H1 (cell line): ENCODE measurements around the gene HTR4. TPM values are rescaled to one million over a fixed set of nuclear protein-coding genes. Genes with fewer than 3 reads are reported as not detected.

ENCODE experiments used
- CTCF ChIA-PET: fragments of 300-600 bp; sonication (Branson Sonifier 250); formaldehyde crosslinking; loops from one replicate; lab custom pipeline; 2021; ENCODE audit not compliant: partially characterized antibody; lab: Charles Lee
- POLR2A ChIA-PET: fragments of 300-600 bp; sonication (Branson Sonifier 250); formaldehyde crosslinking; loops from one replicate; lab custom pipeline; 2021; ENCODE audit warnings: inconsistent platforms; ENCODE audit not compliant: partially characterized antibody; lab: Charles Lee
- DNase-seq, 2 experiments: peaks; one replicate each; pipeline versions ENCODE4 v3.0.0 to v3.0.0-alpha.2; 2010 to 2022; ENCODE audit warnings: low spot score in 2 of 2, low read depth in 1 of 2, mixed read lengths in 1 of 2
- FAIRE-seq: peaks from 2 replicates; lab custom pipeline; 2011; peaks lifted over from hg19 to GRCh38; lab: Jason Lieb, UNC
- H2AFZ ChIP-seq: 2 replicates; pipeline ENCODE4 v1.8.1; 2012; ENCODE audit warnings: low read length, inconsistent platforms
- H2AK5ac ChIP-seq: 2 replicates; pipeline ENCODE4 v1.6.1; 2013; ENCODE audit warnings: low read depth, low read length
- H2BK120ac ChIP-seq: replicated peaks from 2 replicates; pipeline ENCODE3; 2013; ENCODE audit warnings: low read depth, low read length, inconsistent platforms
- H2BK12ac ChIP-seq: 2 replicates; pipeline ENCODE4 v1.6.1; 2013; ENCODE audit warnings: low read depth, low read length
- H2BK15ac ChIP-seq: 2 replicates; pipeline ENCODE4 v1.6.1; 2013; ENCODE audit warnings: low read length
- H2BK20ac ChIP-seq: 2 replicates; pipeline ENCODE4 v1.6.1; 2013; ENCODE audit warnings: low read length
- H2BK5ac ChIP-seq: 2 replicates; pipeline ENCODE4 v1.6.1; 2013; ENCODE audit warnings: low read depth, low read length
- H3K14ac ChIP-seq: 2 replicates; pipeline ENCODE4 v1.6.1; 2013; ENCODE audit warnings: inconsistent platforms; ENCODE audit not compliant: insufficient read length
- H3K18ac ChIP-seq: 2 replicates; pipeline ENCODE4 v1.6.1; 2013; ENCODE audit warnings: low read length; ENCODE audit errors: extremely low read depth
- H3K23ac ChIP-seq: 2 replicates; pipeline ENCODE4 v1.6.1; 2013; ENCODE audit warnings: inconsistent platforms; ENCODE audit not compliant: insufficient read length
- H3K23me2 ChIP-seq: 2 replicates; pipeline ENCODE4 v1.6.1; 2013; ENCODE audit warnings: low read depth, low read length
- H3K27ac ChIP-seq: 2 replicates; pipeline ENCODE4 v1.6.1; 2011; ENCODE audit warnings: low read depth, low read length, inconsistent platforms
- H3K27me3 ChIP-seq, 4 experiments: replicated peaks in 1 of 4; 1 replicate in 1 of 4; 2 replicates in 3 of 4; pipeline versions ENCODE4 v1.6.1 to v1.8.1; 2011 to 2013; ENCODE audit warnings: low read length in 3 of 4, mild to moderate bottlenecking in 3 of 4, inconsistent platforms in 2 of 4, mixed read lengths in 2 of 4, moderate library complexity in 1 of 4; ENCODE audit not compliant: control insufficient read depth in 3 of 4, insufficient read depth in 3 of 4; ENCODE audit errors: extremely low read depth in 1 of 4
- H3K36me3 ChIP-seq, 4 experiments: 2 replicates each; pipeline versions ENCODE4 v1.6.1 to v1.8.1; 2011 to 2013; ENCODE audit warnings: mild to moderate bottlenecking in 4 of 4, low read length in 3 of 4, moderate library complexity in 2 of 4, control low read depth in 1 of 4, inconsistent platforms in 1 of 4; ENCODE audit not compliant: insufficient read depth in 4 of 4, control insufficient read depth in 2 of 4
- H3K4ac ChIP-seq: replicated peaks from 2 replicates; pipeline ENCODE3; 2013; ENCODE audit warnings: low read length, low read depth, mixed read lengths, inconsistent platforms; ENCODE audit not compliant: insufficient read length
- H3K4me1 ChIP-seq, 4 experiments: replicated peaks in 1 of 4; 1 replicate in 1 of 4; 2 replicates in 3 of 4; pipeline versions ENCODE4 v1.6.1 to v1.8.1; 2011 to 2013; ENCODE audit warnings: low read length in 3 of 4, inconsistent platforms in 2 of 4, mixed read lengths in 1 of 4; ENCODE audit not compliant: insufficient read depth in 4 of 4, control insufficient read depth in 3 of 4
- H3K4me2 ChIP-seq, 2 experiments: 2 replicates each; pipeline versions ENCODE4 v1.6.1 to v1.8.1; 2011 to 2013; ENCODE audit warnings: low read depth in 2 of 2, low read length in 2 of 2, control low read depth in 1 of 2, inconsistent platforms in 1 of 2, mild to moderate bottlenecking in 1 of 2; ENCODE audit not compliant: insufficient read depth in 1 of 2
- H3K4me3 ChIP-seq, 4 experiments: fragments of 200-600, 300-600 bp in 1 of 4; sonication (generic), shearing (Covaris generic), sonication (Bioruptor Twin) in 1 of 4; 2 replicates each; pipeline versions ENCODE4 v1.5.1 to v1.8.1; 2011 to 2016; ENCODE audit warnings: low read length in 4 of 4, low read depth in 3 of 4, control low read depth in 2 of 4, inconsistent platforms in 2 of 4, mild to moderate bottlenecking in 2 of 4, mixed read lengths in 1 of 4, moderate library complexity in 1 of 4; ENCODE audit not compliant: insufficient read depth in 2 of 4; ENCODE audit errors: extremely low read depth in 1 of 4
- H3K56ac ChIP-seq: replicated peaks from 2 replicates; pipeline ENCODE3; 2013; ENCODE audit warnings: low read depth, mild to moderate bottlenecking, mixed read lengths, low read length, inconsistent platforms; ENCODE audit not compliant: insufficient read length
- H3K79me1 ChIP-seq: 2 replicates; pipeline ENCODE4 v1.6.1; 2013; ENCODE audit warnings: low read depth, low read length, control low read depth
- H3K79me2 ChIP-seq, 2 experiments: 2 replicates each; pipeline versions ENCODE4 v1.6.1 to v1.8.1; 2012 to 2013; ENCODE audit warnings: low read length in 2 of 2, mild to moderate bottlenecking in 2 of 2, inconsistent platforms in 1 of 2; ENCODE audit not compliant: insufficient read depth in 2 of 2, control insufficient read depth in 1 of 2
- H3K9ac ChIP-seq, 4 experiments: replicated peaks in 1 of 4; 1 replicate in 1 of 4; 2 replicates in 3 of 4; pipeline versions ENCODE4 v1.6.1 to v1.8.1; 2011 to 2013; ENCODE audit warnings: low read depth in 3 of 4, low read length in 3 of 4, control low read depth in 2 of 4, mild to moderate bottlenecking in 2 of 4, moderate library complexity in 2 of 4, inconsistent platforms in 1 of 4; ENCODE audit errors: extremely low read depth in 1 of 4
- H3K9me3 ChIP-seq, 2 experiments: 2 replicates each; pipeline versions ENCODE4 v1.6.1 to v1.8.1; 2012 to 2013; ENCODE audit warnings: mild to moderate bottlenecking in 2 of 2, moderate library complexity in 2 of 2, control low read depth in 1 of 2, inconsistent platforms in 1 of 2, low read depth in 1 of 2, low read length in 1 of 2, mixed read lengths in 1 of 2; ENCODE audit not compliant: insufficient read depth in 2 of 2
- H4K20me1 ChIP-seq, 2 experiments: replicated peaks in 1 of 2; 2 replicates each; pipeline versions ENCODE3 to v1.8.1; 2011 to 2013; ENCODE audit warnings: inconsistent platforms in 2 of 2, low read length in 2 of 2, mild to moderate bottlenecking in 1 of 2; ENCODE audit not compliant: insufficient read depth in 2 of 2, control insufficient read depth in 1 of 2
- H4K5ac ChIP-seq: 2 replicates; pipeline ENCODE4 v1.6.1; 2013; ENCODE audit warnings: low read length, low read depth, mixed read lengths, inconsistent platforms; ENCODE audit not compliant: insufficient read length
- H4K8ac ChIP-seq: 2 replicates; pipeline ENCODE4 v1.8.0; 2013; ENCODE audit warnings: mild to moderate bottlenecking, moderate library complexity, low read length, inconsistent platforms; ENCODE audit not compliant: insufficient read depth; ENCODE audit errors: extremely low read depth
- H4K91ac ChIP-seq: replicated peaks from 2 replicates; pipeline ENCODE3; 2013; ENCODE audit warnings: low read length, mixed read lengths, inconsistent platforms; ENCODE audit not compliant: insufficient read length
- ASH2L ChIP-seq: fragments of 200-600, 300-600 bp; sonication (generic); IDR thresholded peaks from one replicate; pipeline ENCODE4 v1.7.1; 2017; ENCODE audit warnings: low read length
- FOSL1 ChIP-seq: IDR thresholded peaks from 2 replicates; pipeline ENCODE4 v1.6.1; 2011; ENCODE audit warnings: mild to moderate bottlenecking, low read depth, low read length, moderate library complexity; ENCODE audit not compliant: insufficient read depth
- JUN ChIP-seq: IDR thresholded peaks from 2 replicates; pipeline ENCODE4 v1.6.1; 2011; ENCODE audit warnings: low read depth, mild to moderate bottlenecking, improper control_type of control experiment, low read length
- MAFK ChIP-seq: IDR thresholded peaks from 2 replicates; pipeline ENCODE4 v1.6.1; 2012; ENCODE audit warnings: low read depth, mild to moderate bottlenecking, improper control_type of control experiment, low read length
- TAF1 ChIP-seq: IDR thresholded peaks from 2 replicates; pipeline ENCODE4 v1.6.1; 2011; ENCODE audit warnings: mild to moderate bottlenecking, low read depth, low read length
- WGBS, 2 experiments: shearing (Covaris generic) in 1 of 2; methylation state at CpG; one replicate each; pipeline versions ENCODE4 v1.1.6 to v1.1.7; 2013 to 2015; ENCODE audit warnings: low lambda C conversion rate in 2 of 2, mixed read lengths in 2 of 2, inconsistent platforms in 1 of 2, low coverage in 1 of 2, missing lambda C conversion rate in 1 of 2; ENCODE audit not compliant: insufficient replicate concordance in 2 of 2, insufficient coverage in 1 of 2, insufficient read length in 1 of 2; ENCODE audit errors: extremely low coverage in 1 of 2, missing lambda C conversion rate in 1 of 2; 5-methylcytosine and 5-hydroxymethylcytosine counted together
- polyA plus RNA-seq, 7 experiments: library from polyadenylated mRNA; depleted of rRNA in 3 of 7; stranded (reverse) in 5 of 7; unstranded in 2 of 7; fragments of >200 nt in 5 of 7; fragments of 200-250 nt in 2 of 7; gene quantifications; 1 replicate in 5 of 7; 2 replicates in 1 of 7; 4 replicates in 1 of 7; pipeline versions ENCODE4 v1.2.1 to v1.2.3, GENCODE V29; 2011 to 2013; ENCODE audit warnings: missing spikeins in 2 of 7, mixed read lengths in 2 of 7
- total RNA-seq: library from RNA; stranded (reverse); fragmentation: NEBNext Ultra II Directional; extraction: Animal tissue kit (Norgen Biotek cat#: 25700); gene quantifications from 2 replicates; pipeline ENCODE4 v1.2.1, GENCODE V29; 2021

HTR4 gene
- total and polyA plus RNA-seq, 2 of the 8 experiments (the other 6 are each of a cell fraction or from before 2014, with no cell fraction given) = not detected

GRCh38 chr5:148620091-148620490, 34.2 kb downstream of the HTR4 start:
- no peaks in the 10 kb centered on the region for H3K23me2 ChIP-seq
- H3K9me3 ChIP-seq = no peaks in the 10 kb centered on the region
- H3K23ac ChIP-seq = no peak overlapping the region
- no peaks in the 10 kb centered on the region for H3K4me1 ChIP-seq
- H3K4me2 ChIP-seq = no peak overlapping the region
- ChIA-PET POLR2A (no interaction called here), CTCF (interaction anchor here (1.0 kb wide), 1 partner anchor 113 kb away, joined by 3 read pairs; no protein-coding TSS in a partner anchor)
- H2BK5ac ChIP-seq = no peak overlapping the region
- no peak overlapping the region for H3K4me3 ChIP-seq
- H3K79me2 ChIP-seq = no peaks in the 10 kb centered on the region
- H4K20me1 ChIP-seq = no peaks in the 10 kb centered on the region
- no peak overlapping the region for H4K5ac ChIP-seq
- H2AK5ac ChIP-seq = no peak overlapping the region
- no peak overlapping the region for H3K56ac ChIP-seq
- 93% methylated on average over 3 of the region's 3 CpGs; no CpG with 5 or more reads in 1 of the 2 experiments for WGBS, 2 experiments
- H2BK12ac ChIP-seq = no peak overlapping the region
- H3K4ac ChIP-seq = no peak overlapping the region
- no peak overlapping the region for H4K91ac ChIP-seq
- H3K18ac ChIP-seq = no peak overlapping the region
- no peak overlapping the region for H2AFZ ChIP-seq
- no peak overlapping the region for H2BK15ac ChIP-seq
- no peaks in the 10 kb centered on the region for H3K36me3 ChIP-seq
- H3K79me1 ChIP-seq = no peaks in the 10 kb centered on the region
- H3K27ac ChIP-seq = no peak overlapping the region
- no peak overlapping the region for H3K14ac ChIP-seq
- H2BK120ac ChIP-seq = no peak overlapping the region
- H3K27me3 ChIP-seq = no peaks in the 10 kb centered on the region
- DNase-seq (no peak), FAIRE-seq (no peak)
- TF ChIP-seq FOSL1 = no peak
- no peak for TF ChIP-seq ASH2L
- no peak for TF ChIP-seq MAFK
- no peak for TF ChIP-seq TAF1
- TF ChIP-seq JUN = no peak
- H2BK20ac ChIP-seq = no peak overlapping the region
- H3K9ac ChIP-seq = no peak overlapping the region
- H4K8ac ChIP-seq = no peak overlapping the region
